Keratinocyte (primary cell): ENCODE data around the gene EPHB6. TPM values are rescaled to one million over a fixed set of nuclear protein-coding genes. Genes with fewer than 3 reads are reported as not detected.

Experiments used
- DNase-seq: peaks from one replicate; pipeline ENCODE4 v3.0.0-alpha.2; 2011; ENCODE audit warnings: low read depth, missing footprints, low spot score
- FAIRE-seq: peaks from 2 replicates; lab custom pipeline; 2011; peaks lifted over from hg19 to GRCh38; lab: Jason Lieb, UNC
- H2AFZ ChIP-seq: 2 replicates; pipeline ENCODE4 v1.6.0; 2012; ENCODE audit warnings: low read length, control low read depth, inconsistent platforms; ENCODE audit not compliant: control insufficient read depth
- H3K27ac ChIP-seq: 2 replicates; pipeline ENCODE4 v1.5.1; 2011; ENCODE audit warnings: low read length; ENCODE audit not compliant: control insufficient read depth, insufficient read depth
- H3K27me3 ChIP-seq: 3 replicates; pipeline ENCODE4 v1.6.0; 2011; ENCODE audit warnings: low read length; ENCODE audit not compliant: control insufficient read depth, insufficient read depth; ENCODE audit errors: extremely low read depth
- H3K36me3 ChIP-seq, 2 experiments: 2 replicates in 1 of 2; 3 replicates in 1 of 2; pipeline ENCODE4 v1.5.1; 2011; ENCODE audit warnings: low read length in 2 of 2, mild to moderate bottlenecking in 1 of 2; ENCODE audit not compliant: control insufficient read depth in 2 of 2, insufficient read depth in 2 of 2; ENCODE audit errors: extremely low read depth in 1 of 2
- H3K4me1 ChIP-seq: 3 replicates; pipeline ENCODE4 v1.5.1; 2011; ENCODE audit warnings: low read length; ENCODE audit not compliant: control insufficient read depth, insufficient read depth; ENCODE audit errors: extremely low read depth
- H3K4me2 ChIP-seq: 3 replicates; pipeline ENCODE4 v1.6.0; 2011; ENCODE audit warnings: low read depth, low read length; ENCODE audit not compliant: control insufficient read depth, insufficient read depth; ENCODE audit errors: extremely low read depth
- H3K4me3 ChIP-seq, 3 experiments: fragments of 200-600 bp in 1 of 3; sonication (generic) in 1 of 3; 2 replicates in 2 of 3; 3 replicates in 1 of 3; pipeline ENCODE4 v1.5.1; 2011 to 2016; ENCODE audit warnings: low read length in 3 of 3, mild to moderate bottlenecking in 3 of 3, control low read depth in 2 of 3, inconsistent platforms in 1 of 3, low read depth in 1 of 3, mixed read lengths in 1 of 3, mixed run types in 1 of 3, moderate library complexity in 1 of 3; ENCODE audit not compliant: control insufficient read depth in 2 of 3, insufficient read depth in 2 of 3; ENCODE audit errors: extremely low read depth in 1 of 3
- H3K79me2 ChIP-seq: 2 replicates; pipeline ENCODE4 v1.6.0; 2012; ENCODE audit warnings: low read length; ENCODE audit not compliant: control insufficient read depth, insufficient read depth
- H3K9ac ChIP-seq: 3 replicates; pipeline ENCODE4 v1.6.0; 2011; ENCODE audit warnings: low read length; ENCODE audit not compliant: control insufficient read depth, insufficient read depth; ENCODE audit errors: extremely low read depth
- H3K9me1 ChIP-seq: 3 replicates; pipeline ENCODE4 v1.6.0; 2011; ENCODE audit warnings: low read length; ENCODE audit not compliant: control insufficient read depth, insufficient read depth; ENCODE audit errors: extremely low read depth
- H3K9me3 ChIP-seq: 2 replicates; pipeline ENCODE4 v1.5.1; 2012; ENCODE audit warnings: low read depth, low read length; ENCODE audit not compliant: control insufficient read depth
- H4K20me1 ChIP-seq: 3 replicates; pipeline ENCODE4 v1.6.0; 2011; ENCODE audit warnings: low read length; ENCODE audit not compliant: control insufficient read depth, insufficient read depth; ENCODE audit errors: extremely low read depth
- CTCF ChIP-seq, 3 experiments: IDR thresholded peaks in 1 of 3; conservative IDR thresholded peaks in 1 of 3; optimal IDR thresholded peaks in 1 of 3; 2 replicates in 2 of 3; 3 replicates in 1 of 3; pipeline versions ENCODE3 to v1.5.1; 2011; ENCODE audit warnings: low read length in 3 of 3, mild to moderate bottlenecking in 3 of 3, moderate library complexity in 2 of 3, control low read depth in 1 of 3, inconsistent platforms in 1 of 3; ENCODE audit not compliant: insufficient read depth in 2 of 3; ENCODE audit errors: extremely low read depth in 1 of 3
- EZH2 ChIP-seq: IDR thresholded peaks from one replicate; pipeline ENCODE4 v1.6.1; 2012; ENCODE audit warnings: inconsistent platforms, mild to moderate bottlenecking, low read length, moderate library complexity
- dilution Hi-C: fragments of 300-500 bp; cut with MboI; formaldehyde crosslinking; loops from one replicate; pipeline ENCODE4 v1.7.0; 2020; ENCODE audit warnings: low sequenced_read_pairs; ENCODE audit not compliant: extremely low pct_ligation_motif_present
- polyA plus RNA-seq, 5 experiments: library from polyadenylated mRNA; depleted of rRNA in 3 of 5; stranded (reverse) in 3 of 5; stranded (forward) in 1 of 5; unstranded in 1 of 5; fragments of >200 nt; gene quantifications; 1 replicate in 1 of 5; 2 replicates in 3 of 5; 3 replicates in 1 of 5; pipeline versions ENCODE4 v1.2.1 to v1.2.3, GENCODE V29; 2011 to 2012; ENCODE audit warnings: missing spikeins in 2 of 5, low read depth in 1 of 5, low replicate concordance in 1 of 5

EPHB6 gene
- polyA plus RNA-seq, 1 donor (not counting 4 experiments of a cell fraction or from before 2014, with no cell fraction given) = 1.9 TPM

GRCh38 chr7:142862351-142862750 is 7.5 kb downstream of the EPHB6 start:
- H3K36me3 ChIP-seq = no peaks in the 10 kb centered on the region
- H3K27ac ChIP-seq = no peak overlapping the region
- H2AFZ ChIP-seq = no peak overlapping the region

GRCh38 chr7:142862786-142863400 is 8.0 kb downstream of the EPHB6 start:
- Histone ChIP-seq H3K79me2 (no peaks in the 10 kb centered on the region), H2AFZ (no peak overlapping the region), H3K27me3 (no peaks in the 10 kb centered on the region), H3K9me1 (no peaks in the 10 kb centered on the region), H3K27ac (no peak overlapping the region), H3K4me3 (no peak overlapping the region), H3K9ac (no peak overlapping the region), H3K4me1 (no peaks in the 10 kb centered on the region), H4K20me1 (no peaks in the 10 kb centered on the region), H3K4me2 (no peak overlapping the region), H3K36me3 (no peaks in the 10 kb centered on the region), H3K9me3 (no peaks in the 10 kb centered on the region)
- dilution Hi-C loops = no loop called here
- FAIRE-seq (no peak), DNase-seq (no peak)
- no peak for TF ChIP-seq CTCF (optimal IDR thresholded peaks at IDR 0.05 in 1 of 3, IDR thresholded peaks at IDR 0.05 in 1 of 3, conservative IDR thresholded peaks at IDR 0.05 in 1 of 3; ENCODE audit: extremely low read depth in 1 of 3, insufficient read depth in 2 of 3, low read length in 3 of 3)
- no peak for TF ChIP-seq EZH2

More at GRCh38 chr7:142862351-142862750, 7.5 kb downstream of the EPHB6 start:
- dilution Hi-C loops = no loop called here
- no peaks in the 10 kb centered on the region for H3K27me3 ChIP-seq
- DNase-seq = no peak
- TF ChIP-seq CTCF (optimal IDR thresholded peaks at IDR 0.05 in 1 of 3, IDR thresholded peaks at IDR 0.05 in 1 of 3, conservative IDR thresholded peaks at IDR 0.05 in 1 of 3; ENCODE audit: extremely low read depth in 1 of 3, insufficient read depth in 2 of 3, low read length in 3 of 3) = no peak
- no peak for TF ChIP-seq EZH2
- FAIRE-seq = no peak
- H4K20me1 ChIP-seq = no peaks in the 10 kb centered on the region
- H3K4me3 ChIP-seq = no peak overlapping the region
- no peaks in the 10 kb centered on the region for H3K79me2 ChIP-seq
- no peak overlapping the region for H3K9ac ChIP-seq
- H3K9me3 ChIP-seq = no peaks in the 10 kb centered on the region
- no peaks in the 10 kb centered on the region for H3K4me1 ChIP-seq
- no peaks in the 10 kb centered on the region for H3K9me1 ChIP-seq
- no peak overlapping the region for H3K4me2 ChIP-seq
